ENCODE results near the gene AQP12A.

Gene AQP12A

DNA sequence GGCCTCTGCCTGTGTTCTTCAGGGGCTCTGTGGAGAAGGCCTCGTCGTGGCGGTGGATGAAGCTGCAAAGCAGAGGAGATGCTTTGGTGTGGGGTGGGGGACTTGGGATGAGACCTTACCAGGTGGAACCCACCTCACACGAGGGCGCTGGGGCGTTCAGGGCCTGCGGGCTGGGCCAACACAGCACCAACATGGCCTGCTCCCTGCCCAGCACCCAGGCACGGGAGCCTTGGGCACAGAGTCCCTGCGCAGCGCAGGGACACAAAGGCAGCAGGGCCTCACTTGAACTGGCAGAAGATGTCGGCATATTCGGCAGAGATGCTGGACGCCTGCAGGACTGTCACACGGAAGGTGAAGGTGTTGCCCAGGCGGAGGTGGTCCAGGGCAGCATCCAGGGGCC is 53.8 kb downstream of the AQP12A start:
- DNase-seq (ENCODE audit: low read depth) = no peak

DNA sequence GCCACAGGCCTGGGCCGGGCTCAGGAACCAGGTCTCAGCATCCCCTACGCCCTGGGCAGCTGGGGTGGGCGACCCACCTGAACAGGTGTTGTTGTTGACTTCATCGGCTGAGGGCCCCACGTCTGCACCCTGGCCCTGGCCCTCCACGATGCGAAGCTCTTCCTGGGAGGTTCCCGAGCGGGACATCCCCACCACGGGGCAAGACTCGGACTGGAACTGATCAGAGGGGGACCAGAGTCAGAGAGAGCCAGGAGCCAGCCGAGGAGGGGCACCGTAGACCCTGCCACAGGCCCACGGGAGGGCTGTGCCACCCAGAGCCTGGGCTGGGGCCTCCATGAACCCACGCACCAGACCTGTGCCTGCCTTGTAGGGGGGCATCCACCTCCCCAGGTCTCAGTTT is 54.3 kb downstream of the AQP12A start:
- DNase-seq (ENCODE audit: low read depth) = no peak

DNA sequence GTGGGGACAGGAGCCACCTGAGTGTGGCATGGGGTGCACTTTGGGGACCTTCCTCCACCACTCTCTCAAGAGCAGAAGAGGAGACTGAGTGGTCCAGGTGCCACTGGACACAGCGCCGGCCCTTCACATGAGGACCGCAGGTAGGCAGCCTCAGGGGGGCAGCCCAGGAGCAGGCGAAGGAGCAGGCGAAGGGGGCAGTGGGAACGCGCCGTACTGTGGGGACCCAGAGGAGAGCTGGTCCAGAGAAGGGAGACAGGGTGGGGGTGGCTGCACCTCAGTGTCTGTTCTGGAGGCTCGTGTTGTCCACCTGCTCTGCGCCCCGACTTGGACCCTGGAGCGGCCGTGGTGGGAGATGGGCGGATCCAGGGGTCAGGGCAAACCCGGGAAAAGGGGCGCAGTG is 55.0 kb downstream of the AQP12A start:
- no peak for DNase-seq (ENCODE audit: low read depth)

DNA sequence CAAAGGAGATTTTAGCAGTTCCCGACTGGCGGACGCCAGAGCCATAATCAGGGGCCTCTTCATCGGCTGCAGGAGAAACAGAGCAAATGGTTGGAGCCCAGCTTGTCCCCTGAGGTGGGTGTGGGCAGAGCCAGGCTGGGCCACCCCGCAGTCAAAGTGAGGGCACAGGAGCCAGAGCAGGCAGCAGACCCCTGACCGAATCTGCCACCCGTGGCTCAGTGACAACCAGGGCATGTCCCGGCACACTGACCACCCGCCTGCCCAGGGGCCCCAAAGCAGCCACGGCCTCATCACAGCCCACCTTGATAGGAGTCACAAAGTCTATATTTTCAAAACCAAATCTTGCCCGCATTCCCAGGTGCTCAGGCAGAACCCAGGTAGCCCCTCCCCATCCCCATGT is 55.6 kb downstream of the AQP12A start:
- no peak for DNase-seq (ENCODE audit: low read depth)
